HepG2 (cell line): ENCODE data around the gene AP1G1. TPM values are rescaled to one million over a fixed set of nuclear protein-coding genes. Genes with fewer than 3 reads are reported as not detected.
A peak's percentile ranks its signal among the peaks of the same experiment; 100 is the strongest.

ENCODE experiments used
- CAMTA2 ChIP-seq: sonication (generic); formaldehyde crosslinking; IDR thresholded peaks from 2 replicates; pipeline ENCODE4 v1.4.0; 2020; ENCODE audit warnings: mild to moderate bottlenecking, missing genetic modification reagents, borderline replicate concordance
- FOXJ3 ChIP-seq: sonication (generic); formaldehyde crosslinking; IDR thresholded peaks from 2 replicates; pipeline ENCODE4 v1.4.0; 2020; ENCODE audit warnings: missing genetic modification reagents, mild to moderate bottlenecking, borderline replicate concordance
- GPN1 ChIP-seq: sonication (generic); formaldehyde crosslinking; IDR thresholded peaks from 2 replicates; pipeline ENCODE4 v1.5.1; 2020; ENCODE audit warnings: missing genetic modification reagents, borderline replicate concordance
- KDM5A ChIP-seq: fragments of 200-600 bp; sonication (generic); IDR thresholded peaks from 2 replicates; pipeline ENCODE4 v1.7.0; 2018; ENCODE audit warnings: antibody characterized with exemption, mild to moderate bottlenecking, low read length, borderline replicate concordance
- KMT2B ChIP-seq: IDR thresholded peaks from 2 replicates; pipeline ENCODE4 v1.6.1; 2016; ENCODE audit warnings: missing genetic modification reagents, missing compliant biosample characterization
- PRPF4 ChIP-seq: fragments of 200-400 bp; formaldehyde crosslinking; IDR thresholded peaks from 2 replicates; pipeline ENCODE4 v1.6.1; 2016; ENCODE audit warnings: low read length, low read depth; ENCODE audit not compliant: poor library complexity, severe bottlenecking
- RELA ChIP-seq: sonication (generic); formaldehyde crosslinking; IDR thresholded peaks from 2 replicates; pipeline ENCODE4 v1.4.0; 2020; ENCODE audit warnings: missing genetic modification reagents
- SAFB2 ChIP-seq: sonication (generic); formaldehyde crosslinking; IDR thresholded peaks from 2 replicates; pipeline ENCODE4 v1.5.1; 2020; ENCODE audit warnings: missing genetic modification reagents, low read depth, mild to moderate bottlenecking, borderline replicate concordance
- SMAD3 ChIP-seq: sonication (generic); formaldehyde crosslinking; IDR thresholded peaks from 2 replicates; pipeline ENCODE4 v1.4.0; 2020; ENCODE audit warnings: missing genetic modification reagents
- SNAPC4 ChIP-seq: sonication (generic); formaldehyde crosslinking; IDR thresholded peaks from 2 replicates; pipeline ENCODE4 v1.4.0; 2020; ENCODE audit warnings: mild to moderate bottlenecking, missing genetic modification reagents
- STAT6 ChIP-seq: sonication (generic); formaldehyde crosslinking; IDR thresholded peaks from 2 replicates; pipeline ENCODE4 v1.4.0; 2020; ENCODE audit warnings: missing genetic modification reagents, mild to moderate bottlenecking, borderline replicate concordance
- ZBTB44 ChIP-seq: sonication (generic); formaldehyde crosslinking; IDR thresholded peaks from 2 replicates; pipeline ENCODE4 v1.4.0; 2020; ENCODE audit warnings: missing genetic modification reagents
- ZBTB8A ChIP-seq: sonication (generic); formaldehyde crosslinking; IDR thresholded peaks from 2 replicates; pipeline ENCODE4 v1.4.0; 2020; ENCODE audit warnings: mild to moderate bottlenecking, low read depth, missing genetic modification reagents, borderline replicate concordance
- ZNF331 ChIP-seq: sonication (generic); formaldehyde crosslinking; IDR thresholded peaks from 2 replicates; pipeline ENCODE4 v1.4.0; 2020; ENCODE audit warnings: missing genetic modification reagents
- ZNF7 ChIP-seq: IDR thresholded peaks from 2 replicates; pipeline ENCODE4 v1.6.1; 2016; ENCODE audit warnings: missing biosample characterization, missing genetic modification reagents
- ZNF766 ChIP-seq: sonication (generic); formaldehyde crosslinking; IDR thresholded peaks from 2 replicates; pipeline ENCODE4 v1.5.0; 2020; ENCODE audit warnings: missing genetic modification reagents, borderline replicate concordance
- polyA plus RNA-seq, 8 experiments: library from polyadenylated mRNA; depleted of rRNA in 3 of 8; stranded (reverse) in 7 of 8; unstranded in 1 of 8; fragments of >200 nt; fragmentation: Illumina TruSeq in 4 of 8; extraction: Trizol in 4 of 8; gene quantifications; 2 replicates each; pipeline versions ENCODE4 v1.2.1 to v1.2.3, GENCODE V29; 2011 to 2016; ENCODE audit warnings: low read depth in 4 of 8, missing spikeins in 1 of 8, mixed read lengths in 1 of 8; ENCODE audit not compliant: insufficient read depth in 1 of 8
- total RNA-seq, 5 experiments: library from RNA; depleted of rRNA; stranded (reverse); fragments of >200 nt; fragmentation: Illumina TruSeq; extraction: Trizol; gene quantifications; 2 replicates each; pipeline ENCODE4 v1.2.3, GENCODE V29; 2016; ENCODE audit warnings: low read depth in 1 of 5

Gene AP1G1
- total and polyA plus RNA-seq, 2 of the 13 experiments (the other 11 are each of a cell fraction or from before 2014, with no cell fraction given) = 62.2 to 66.2 TPM

GRCh38 chr16:71845639-71846430, 37.2 kb upstream of the AP1G1 start, which contains the start of gene ATXN1L (continued):
- TF ChIP-seq ZBTB44 (CRISPR knock-in tag) (peak; percentile 89), SMAD3 (CRISPR knock-in tag) (peak; percentile 84), KMT2B (peak; percentile 98), CAMTA2 (CRISPR knock-in tag) (0 out of 2 replicates have a peak, but pooled peaks have one; percentile 38), STAT6 (CRISPR knock-in tag) (0 out of 2 replicates have a peak, but pooled peaks have one; percentile 64), RELA (CRISPR knock-in tag) (peak; percentile 56; the same call in 1 of the 2 replicates), PRPF4 (no peak), GPN1 (peak; percentile 85; the same call in 1 of the 2 replicates), ZNF7 (peak; percentile 21; the same call in 1 of the 2 replicates), SNAPC4 (0 out of 2 replicates have a peak, but pooled peaks have one; percentile 67), ZNF766 (CRISPR knock-in tag) (peak; percentile 84; the same call in 1 of the 2 replicates), KDM5A (peak; percentile 99), FOXJ3 (CRISPR knock-in tag) (0 out of 2 replicates have a peak, but pooled peaks have one; percentile 30), SAFB2 (CRISPR knock-in tag) (peak; percentile 97), ZBTB8A (CRISPR knock-in tag) (no peak), ZNF331 (CRISPR knock-in tag) (peak; percentile 84)
